ENCODE results near the gene ADIPOR1.
"Not testable (repeated sequence)": the region's sequence is repeated elsewhere in the genome, so short reads cannot be mapped to it uniquely, and the experiment has no call there.

ADIPOR1 gene

DNA sequence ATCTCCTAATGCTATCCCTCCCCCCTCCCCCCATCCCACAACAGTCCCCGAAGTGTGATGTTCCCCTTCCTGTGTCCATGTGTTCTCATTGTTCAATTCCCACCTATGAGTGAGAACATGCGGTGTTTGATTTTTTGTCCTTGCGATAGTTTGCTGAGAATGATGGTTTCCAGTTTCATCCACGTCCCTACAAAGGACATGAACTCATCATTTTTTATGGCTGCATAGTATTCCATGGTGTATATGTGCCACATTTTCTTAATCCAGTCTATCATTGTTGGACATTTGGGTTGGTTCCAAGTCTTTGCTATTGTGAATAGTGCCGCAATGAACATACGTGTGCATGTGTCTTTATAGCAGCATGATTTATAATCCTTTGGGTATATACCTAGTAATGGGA, 21.7 kb downstream of the ADIPOR1 start:
- DNase-seq (ENCODE audit: low read depth in 2 of 2) = not testable (repeated sequence)

DNA sequence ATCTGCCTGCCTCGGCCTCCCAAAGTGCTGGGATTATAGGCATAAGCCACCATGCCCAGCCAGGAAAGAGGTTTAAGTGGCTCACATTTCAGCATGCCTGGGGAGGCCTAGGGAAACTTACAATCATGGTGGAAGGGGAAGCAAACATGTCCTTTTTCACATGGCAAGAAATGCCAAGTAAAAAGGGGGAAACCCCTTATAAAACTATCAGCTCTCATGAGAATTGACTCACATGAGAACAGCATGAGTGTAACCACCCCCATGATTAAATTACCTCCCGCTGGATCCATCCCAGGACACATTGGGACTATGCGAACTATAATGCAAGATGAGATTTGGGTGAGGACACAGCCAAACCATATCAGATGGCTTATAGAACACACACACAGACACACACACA, 22.3 kb downstream of the ADIPOR1 start:
- no peak for DNase-seq (ENCODE audit: low read depth in 2 of 2)

DNA sequence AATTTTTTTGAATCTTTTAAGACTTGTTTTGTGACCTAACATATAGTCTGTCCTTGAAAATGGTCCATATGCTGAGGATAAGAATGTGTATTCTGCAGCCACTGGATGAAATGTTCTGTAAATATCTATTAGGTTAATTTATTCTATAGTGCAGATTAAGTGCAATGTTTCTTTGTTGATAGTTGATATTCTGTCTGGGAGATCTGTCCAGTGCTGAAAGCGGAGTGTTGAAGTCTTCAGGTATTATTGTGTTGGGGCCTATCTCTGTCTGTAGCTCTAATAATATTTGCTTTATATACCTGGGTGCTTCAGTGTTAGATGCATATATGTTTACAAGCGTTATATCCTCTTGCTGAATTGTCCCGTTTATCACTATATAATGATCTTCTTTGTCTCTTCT, 23.4 kb downstream of the ADIPOR1 start:
- DNase-seq (ENCODE audit: low read depth in 2 of 2) = no peak

DNA sequence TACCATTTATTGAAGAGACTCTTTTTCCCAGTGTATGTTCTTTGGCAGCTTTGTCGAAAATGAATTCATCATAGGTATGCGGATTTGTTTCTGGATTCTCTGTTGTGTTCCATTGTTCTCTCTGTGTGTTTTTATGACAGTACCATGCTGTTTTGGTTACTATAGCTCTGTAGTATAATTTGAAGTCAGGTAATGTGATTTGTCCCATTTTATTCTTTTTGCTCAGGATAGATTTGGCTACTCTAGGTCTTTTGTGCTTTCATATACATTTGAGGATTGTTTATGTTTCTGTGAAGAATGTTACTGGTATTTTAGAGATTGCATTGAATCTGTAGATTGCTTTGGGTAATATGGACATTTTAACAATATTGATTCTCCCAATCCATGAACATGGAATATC, 25.6 kb downstream of the ADIPOR1 start:
- DNase-seq (ENCODE audit: low read depth in 2 of 2) = no peak

DNA sequence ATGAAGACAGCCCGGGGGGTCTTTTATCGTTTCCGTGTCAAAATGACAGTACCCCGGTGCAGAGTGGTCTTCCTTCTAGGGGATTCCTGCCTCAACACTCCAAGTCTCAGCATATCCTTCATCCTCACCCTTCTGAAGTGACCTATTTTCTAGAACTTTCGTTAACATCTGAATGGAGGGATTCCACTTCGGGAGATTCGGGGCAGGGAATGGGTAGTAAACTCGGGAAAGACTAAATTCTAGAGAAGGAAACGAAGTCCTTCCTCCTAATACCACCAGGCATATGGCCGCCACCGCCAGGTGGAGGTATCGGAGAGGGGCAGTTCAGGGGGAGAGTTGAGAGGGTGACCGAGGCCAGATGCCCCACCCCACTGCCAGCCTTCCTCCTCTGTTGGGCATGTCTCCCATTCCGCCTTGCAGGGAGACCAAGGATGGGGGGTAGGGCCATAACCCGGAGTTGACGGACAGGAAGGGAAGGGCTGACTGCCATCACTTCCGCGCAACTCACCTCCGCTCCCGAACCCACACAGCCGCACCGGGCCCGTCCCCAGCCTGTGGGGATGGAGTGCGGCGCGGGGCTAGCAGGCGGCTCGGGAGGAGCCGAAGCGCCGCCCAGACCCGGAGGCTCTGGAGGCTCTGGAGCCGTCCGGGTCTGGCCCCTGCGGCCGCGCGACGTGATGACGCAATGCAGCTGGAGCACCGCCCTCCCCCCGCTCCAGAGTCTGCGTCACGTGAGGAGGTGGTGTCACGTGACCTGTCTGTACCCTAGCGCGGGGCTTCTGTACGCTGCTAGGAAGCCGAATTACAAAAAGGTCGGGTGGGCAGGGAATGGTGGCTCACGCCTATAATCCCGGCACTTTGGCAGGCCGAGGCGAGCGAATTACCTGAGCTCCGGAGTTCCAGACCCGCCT, 31.3 kb downstream of the ADIPOR1 start, which contains the start of gene KLHL12:
Gene KLHL12, minus strand, starts transcription at position 654 of the 911 bp plus-strand sequence. CDS start 2,072 bp downstream, outside the sequence.
- DNase-seq (ENCODE audit: low read depth in 2 of 2) = peak; percentile 92 to 94

DNA sequence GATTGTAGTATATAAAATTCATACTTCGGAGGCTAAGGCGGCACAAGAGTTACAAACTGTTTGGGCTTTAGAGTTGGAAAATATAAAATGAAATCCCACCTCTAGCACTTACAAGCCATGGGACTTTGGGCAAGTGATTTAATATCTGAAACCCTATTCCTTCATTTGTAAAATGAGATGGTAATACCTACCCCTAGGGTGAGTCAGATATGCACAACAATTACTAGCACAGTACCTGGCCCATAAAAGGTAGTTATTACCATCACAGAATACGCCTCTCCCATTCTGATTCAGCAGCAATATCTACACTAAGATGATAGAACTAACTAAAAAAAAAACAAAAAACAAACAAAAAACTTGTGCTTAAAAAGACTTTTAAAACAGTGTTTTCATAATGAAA, 34.6 kb downstream of the ADIPOR1 start:
- no peak for DNase-seq (ENCODE audit: low read depth in 2 of 2)

DNA sequence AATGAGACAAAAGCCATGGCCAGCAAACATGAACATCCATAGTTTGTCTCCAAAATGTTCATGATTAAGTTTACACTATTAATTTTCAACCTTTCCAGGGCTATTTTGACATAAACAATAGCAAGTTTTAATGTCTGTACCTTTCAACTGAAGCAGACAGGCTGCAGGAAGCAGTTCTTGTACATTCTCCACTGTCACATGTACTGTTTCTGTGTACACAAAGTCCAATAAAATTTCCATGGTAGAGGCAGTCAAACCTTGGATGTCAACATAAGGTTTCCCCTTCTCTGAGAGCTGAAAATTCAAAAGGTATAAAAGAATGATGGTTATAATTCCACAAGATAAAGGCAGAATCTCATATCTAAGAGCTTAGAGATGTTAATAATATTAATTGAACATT, 38.5 kb downstream of the ADIPOR1 start:
- DNase-seq (ENCODE audit: low read depth in 2 of 2) = no peak

DNA sequence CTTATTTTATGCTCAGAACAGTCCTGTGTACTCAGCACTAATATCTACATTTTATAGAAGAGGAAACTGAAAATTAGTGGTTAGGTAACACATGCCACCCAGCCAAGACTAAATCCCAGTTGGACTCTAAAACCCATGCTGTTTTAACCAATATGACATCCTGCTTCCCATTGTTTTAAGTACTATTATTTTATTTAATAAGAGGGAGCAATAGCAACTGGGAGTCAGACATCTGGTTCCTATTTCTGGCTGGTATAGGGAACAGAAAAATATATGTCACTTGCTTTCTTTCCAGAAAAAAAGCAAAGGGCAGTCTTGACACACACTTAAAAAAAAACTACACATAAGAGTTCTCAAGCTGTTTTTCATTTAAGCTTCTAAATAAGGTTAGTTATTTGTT, 43.0 kb downstream of the ADIPOR1 start:
- DNase-seq (ENCODE audit: low read depth in 2 of 2) = no peak

DNA sequence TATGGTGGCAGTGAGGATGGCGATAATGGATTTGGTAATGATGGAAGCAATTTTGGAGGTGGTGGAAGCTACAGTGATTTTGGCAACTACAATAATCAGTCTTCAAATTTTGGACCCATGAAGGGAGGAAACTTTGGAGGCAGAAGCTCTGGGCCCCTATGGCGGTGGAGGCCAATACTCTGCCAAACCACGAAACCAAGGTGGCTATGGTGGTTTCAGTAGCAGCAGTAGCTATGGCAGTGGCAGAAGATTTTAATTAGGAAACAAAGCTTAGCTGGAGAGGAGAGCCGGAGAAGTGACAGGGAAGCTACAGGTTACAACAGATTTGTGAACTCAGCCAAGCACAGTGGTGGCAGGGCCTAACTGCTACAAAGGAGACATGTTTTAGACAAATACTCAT, 45.6 kb downstream of the ADIPOR1 start:
- DNase-seq (ENCODE audit: low read depth in 2 of 2) = not testable (repeated sequence)

DNA sequence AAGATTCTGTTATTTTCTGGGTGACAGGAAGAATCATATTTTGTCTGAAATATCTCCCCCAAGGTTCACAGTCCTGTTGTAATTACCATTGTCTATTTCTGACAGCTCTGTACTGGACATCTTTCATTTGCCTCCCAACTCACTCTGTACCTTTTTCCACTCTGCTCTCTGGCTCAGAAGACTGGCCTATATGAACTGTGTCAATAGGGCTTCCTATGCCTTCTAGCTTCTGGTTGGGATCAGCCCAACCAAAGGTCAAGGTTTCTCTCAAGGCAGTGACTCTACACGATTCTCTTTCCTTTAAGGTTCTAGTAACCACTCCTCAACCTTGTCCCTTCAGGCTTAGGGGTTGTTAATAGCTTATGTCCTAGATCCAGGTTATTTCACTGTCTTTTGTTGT, 48.6 kb downstream of the ADIPOR1 start:
- no peak for DNase-seq (ENCODE audit: low read depth in 2 of 2)

DNA sequence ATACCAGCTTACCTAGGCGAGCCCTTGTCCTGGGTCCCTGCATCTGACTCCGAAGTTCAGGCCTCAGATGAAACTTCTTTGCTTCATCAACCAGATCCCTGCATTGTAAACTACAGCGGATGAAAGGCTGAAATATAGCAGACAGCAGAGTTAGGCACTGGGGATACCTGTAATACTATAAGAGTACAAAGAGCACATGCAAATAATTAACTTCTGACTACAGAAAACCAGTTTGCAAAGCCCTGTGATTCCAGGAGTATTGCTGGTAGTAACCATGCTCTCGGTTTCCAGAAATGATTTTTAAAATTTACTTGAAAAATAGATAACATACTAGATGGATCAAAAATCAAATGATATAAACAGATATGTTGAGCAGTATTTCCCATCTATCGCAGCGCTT, 49.1 kb downstream of the ADIPOR1 start:
- DNase-seq (ENCODE audit: low read depth in 2 of 2) = no peak

DNA sequence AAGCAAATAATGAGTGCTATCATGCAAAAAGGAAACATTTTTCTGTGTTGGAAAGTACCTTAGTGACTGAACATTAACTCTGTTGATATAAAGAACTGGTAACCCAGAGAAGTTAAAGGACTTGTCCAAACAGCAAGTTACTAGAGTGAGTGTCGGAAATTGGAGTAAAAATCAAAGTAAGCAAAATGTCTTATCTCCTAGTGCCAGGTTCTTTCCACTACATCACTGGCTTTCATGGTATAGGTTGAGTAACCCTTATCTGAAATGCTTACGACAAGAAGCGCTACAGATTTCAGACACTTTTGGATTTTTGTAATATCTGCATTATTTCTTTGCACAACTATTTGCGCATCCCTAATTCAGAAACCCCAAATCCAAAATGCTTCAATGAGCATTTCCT, 52.8 kb downstream of the ADIPOR1 start:
- no peak for DNase-seq (ENCODE audit: low read depth in 2 of 2)

DNA sequence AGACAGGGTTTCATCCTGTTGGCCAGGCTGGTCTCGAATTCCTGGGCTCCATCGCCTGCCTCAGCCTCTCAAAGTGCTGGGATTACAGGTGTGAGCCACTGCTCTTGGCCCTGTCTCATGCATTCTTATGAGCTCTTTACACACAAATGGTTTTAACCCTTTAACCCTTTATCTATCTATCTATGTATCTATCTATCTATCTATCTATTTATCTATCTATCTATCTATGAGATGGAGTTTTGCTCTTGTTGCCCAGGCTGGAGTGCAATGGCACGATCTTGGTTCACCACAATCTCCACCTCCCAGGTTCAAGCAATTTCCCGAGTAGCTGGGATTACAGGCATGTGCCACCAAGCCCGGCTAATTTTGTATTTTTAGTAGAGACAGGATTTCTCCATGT, 54.3 kb downstream of the ADIPOR1 start:
- not testable (repeated sequence) for DNase-seq (ENCODE audit: low read depth in 2 of 2)

DNA sequence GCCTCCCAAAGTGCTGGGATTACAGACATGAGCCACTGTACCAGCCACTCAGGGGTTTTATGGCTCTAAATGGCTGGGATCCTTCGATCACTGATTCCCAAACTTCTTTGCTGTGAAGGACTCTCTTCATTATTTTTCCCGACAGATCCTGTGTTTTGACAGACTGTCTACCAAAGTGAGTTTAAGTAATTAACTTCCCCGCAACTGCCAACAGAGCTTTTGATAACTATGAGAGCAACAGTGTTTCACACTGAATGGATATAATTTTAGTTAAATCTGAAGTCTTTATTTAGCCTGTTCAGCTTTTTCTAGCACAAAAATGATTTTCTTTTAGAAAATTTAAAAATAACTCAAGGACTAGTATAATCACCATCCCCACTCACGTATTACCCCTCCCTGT, 56.6 kb downstream of the ADIPOR1 start:
- no peak for DNase-seq (ENCODE audit: low read depth in 2 of 2)

DNA sequence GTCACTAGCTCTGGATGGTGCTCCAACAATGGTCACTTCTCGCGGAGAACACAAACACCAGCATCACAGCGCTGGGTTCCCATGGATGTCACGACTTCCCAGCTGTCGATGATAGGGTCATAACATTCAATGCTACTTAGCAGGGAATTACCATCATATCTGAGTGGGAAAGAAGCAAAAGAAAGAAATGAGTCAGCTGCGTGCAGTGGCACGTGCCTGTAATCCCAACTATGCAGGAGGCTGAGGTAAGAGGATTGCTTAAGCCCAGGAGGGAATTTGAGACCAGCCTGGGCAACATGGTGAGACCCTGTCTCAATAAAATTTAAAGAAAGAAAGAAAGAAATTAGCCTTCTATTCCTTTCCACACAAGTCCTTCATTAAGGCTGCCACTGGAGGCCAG, 65.6 kb downstream of the ADIPOR1 start:
- DNase-seq (ENCODE audit: low read depth in 2 of 2) = no peak

Measured in stimulated activated CD4-positive, alpha-beta T cell treated with anti-CD3 and anti-CD28 coated beads, Interleukin-4, amount 100 ng/mL, for 48 hours (primary cell).